ENCODE data around the gene PTX4. TPM values are rescaled to one million over a fixed set of nuclear protein-coding genes. Genes with fewer than 3 reads are reported as not detected.

PTX4 gene
- total and polyA plus RNA-seq, 2 experiments from 2014 or later, result not detected

- no peak for TF ChIP-seq ZNF462 (CRISPR knock-in tag; IDR thresholded peaks at IDR 0.05)
- no peak for TF ChIP-seq NANOG (IDR thresholded peaks at IDR 0.05; ENCODE audit: borderline replicate concordance)
- TF ChIP-seq ZNF114 (CRISPR knock-in tag; IDR thresholded peaks at IDR 0.05), result no peak
- no peak for TF ChIP-seq EZH2 (IDR thresholded peaks at IDR 0.05; ENCODE audit: low read depth, unreplicated experiment)
- no peak for TF ChIP-seq ETS1 (IDR thresholded peaks at IDR 0.05)
- no peak for TF ChIP-seq CTCF (conservative IDR thresholded peaks at IDR 0.05; ENCODE audit: low read depth in 2 of 2)
- no peak for TF ChIP-seq EZH2phosphoT487 (IDR thresholded peaks at IDR 0.05; ENCODE audit: unreplicated experiment)
These were observed 1.2 kb downstream of the PTX4 start (continued) for GRCh38 chr16:1487395-1488053.
